HL-60 (cell line): ENCODE measurements around the gene NECTIN3.

ENCODE experiments used
- CTCF ChIP-seq: IDR thresholded peaks from one replicate; pipeline ENCODE4 v1.5.1; 2011; ENCODE audit warnings: low read length, control low read depth, inconsistent platforms; ENCODE audit not compliant: insufficient read depth
- POLR2AphosphoS5 ChIP-seq: IDR thresholded peaks from 2 replicates; pipeline ENCODE4 v1.6.1; 2012; ENCODE audit warnings: low read depth

- TF ChIP-seq CTCF (no peak), POLR2AphosphoS5 (no peak)
These were observed 147.0 kb downstream of the NECTIN3 start for GRCh38 chr3:111218615-111219014.
